Islet of Langerhans (tissue), 1 donor: ENCODE results near the gene PRKAG2.

ENCODE experiments used
- FAIRE-seq: peaks from one replicate; lab custom pipeline; 2011; peaks lifted over from hg19 to GRCh38; lab: Jason Lieb, UNC

Gene PRKAG2

GRCh38 chr7:151615058-151615457 lies 261.9 kb downstream of the PRKAG2 start:
- FAIRE-seq: no peak

- no peak for FAIRE-seq
Observed at GRCh38 chr7:151614019-151614418, 262.9 kb downstream of the PRKAG2 start.

- no peak for FAIRE-seq
Observed at GRCh38 chr7:151611878-151612277, 265.0 kb downstream of the PRKAG2 start.

GRCh38 chr7:151611041-151611440 lies 265.9 kb downstream of the PRKAG2 start:
- FAIRE-seq: no peak

- FAIRE-seq: no peak
Observed at GRCh38 chr7:151608031-151608551, 268.8 kb downstream of the PRKAG2 start.

GRCh38 chr7:151607464-151607867 lies 269.4 kb downstream of the PRKAG2 start:
- no peak for FAIRE-seq

- no peak for FAIRE-seq
Observed at GRCh38 chr7:151603951-151604350, 273.0 kb downstream of the PRKAG2 start.

GRCh38 chr7:151601521-151602305 lies 275.2 kb downstream of the PRKAG2 start:
- no peak for FAIRE-seq

- no peak for FAIRE-seq
Observed at GRCh38 chr7:151600331-151600730, 276.6 kb downstream of the PRKAG2 start.

- FAIRE-seq: no peak
Observed at GRCh38 chr7:151599401-151600227, 277.3 kb downstream of the PRKAG2 start.

- no peak for FAIRE-seq
Observed at GRCh38 chr7:151597541-151598444, 279.1 kb downstream of the PRKAG2 start.

- FAIRE-seq: peak; percentile 79
Observed at GRCh38 chr7:151595702-151596350, 281.1 kb downstream of the PRKAG2 start.

GRCh38 chr7:151592868-151593486 lies 283.9 kb downstream of the PRKAG2 start:
- FAIRE-seq: no peak

GRCh38 chr7:151592330-151592729 lies 284.6 kb downstream of the PRKAG2 start:
- no peak for FAIRE-seq

- no peak for FAIRE-seq
Observed at GRCh38 chr7:151591866-151592265, 285.0 kb downstream of the PRKAG2 start.

- no peak for FAIRE-seq
Observed at GRCh38 chr7:151590850-151591771, 285.8 kb downstream of the PRKAG2 start.

GRCh38 chr7:151590071-151590849 lies 286.7 kb downstream of the PRKAG2 start:
- no peak for FAIRE-seq

- FAIRE-seq: no peak
Observed at GRCh38 chr7:151588982-151589381, 287.9 kb downstream of the PRKAG2 start.
